Panc1 (cell line): ENCODE data around the gene PRKAG3. TPM values are rescaled to one million over a fixed set of nuclear protein-coding genes. Genes with fewer than 3 reads are reported as not detected.

Experiments used
- ATAC-seq: fragments of 200-7000 bp; cut with Tn5 transposase; 2 replicates; pipeline ENCODE4 v1.9.1; 2020; ENCODE audit warnings: mild to moderate bottlenecking, moderate library complexity
- BruUV-seq: library from RNA; stranded (reverse); fragments of 400-500 nt; replicated peaks from 2 replicates; lab custom pipeline; 2021; lab: Mats Ljungman, UMichigan
- CTCF ChIA-PET: fragments of 300-600 bp; sonication (Branson Sonifier 250); formaldehyde crosslinking; loops from one replicate; lab custom pipeline; 2022; ENCODE audit warnings: antibody characterized with exemption; lab: Charles Lee
- POLR2A ChIA-PET: fragments of 300-600 bp; sonication (Branson Sonifier 250); formaldehyde crosslinking; loops from one replicate; lab custom pipeline; 2022; ENCODE audit warnings: antibody characterized with exemption; lab: Charles Lee
- DNase-seq: peaks from one replicate; pipeline ENCODE4 v3.0.0-alpha.2; 2010; ENCODE audit warnings: low read depth, low spot score
- H3K27ac ChIP-seq: 2 replicates; pipeline ENCODE4 v1.5.1; 2011; ENCODE audit warnings: mild to moderate bottlenecking, low read length, inconsistent platforms
- H3K27me3 ChIP-seq: fragments of 200-500 bp; sonication (Bioruptor generic); 2 replicates; pipeline ENCODE4 v1.6.0; 2014; ENCODE audit warnings: low read length, inconsistent platforms; ENCODE audit not compliant: control insufficient read depth, insufficient read depth
- H3K36me3 ChIP-seq: fragments of 200-500 bp; sonication (Bioruptor generic); 2 replicates; pipeline ENCODE4 v1.5.1; 2014; ENCODE audit warnings: inconsistent platforms, mild to moderate bottlenecking, low read length, moderate library complexity; ENCODE audit not compliant: control insufficient read depth, insufficient read depth
- H3K4me1 ChIP-seq: 2 replicates; pipeline ENCODE4 v1.5.1; 2011; ENCODE audit warnings: inconsistent platforms, mild to moderate bottlenecking, low read length, moderate library complexity; ENCODE audit not compliant: control insufficient read depth, insufficient read depth
- H3K4me3 ChIP-seq, 2 experiments: 2 replicates each; pipeline ENCODE4 v1.5.1; 2011 to 2012; ENCODE audit warnings: low read depth in 2 of 2, low read length in 2 of 2, mild to moderate bottlenecking in 2 of 2, inconsistent platforms in 1 of 2, moderate library complexity in 1 of 2
- H3K9me3 ChIP-seq: fragments of 200-500 bp; sonication (Bioruptor generic); 2 replicates; pipeline ENCODE4 v1.5.1; 2014; ENCODE audit warnings: low read depth, mild to moderate bottlenecking, inconsistent platforms, low read length, moderate library complexity; ENCODE audit not compliant: control insufficient read depth, insufficient read depth
- CTCF ChIP-seq: fragments of 450-650 bp; IDR thresholded peaks from 2 replicates; pipeline ENCODE4 v1.5.1; 2017; ENCODE audit warnings: mild to moderate bottlenecking
- POLR2AphosphoS5 ChIP-seq: IDR thresholded peaks from 2 replicates; pipeline ENCODE4 v1.6.1; 2012; ENCODE audit warnings: mild to moderate bottlenecking, low read depth, low read length, moderate library complexity
- REST ChIP-seq, 2 experiments: IDR thresholded peaks; 2 replicates each; pipeline ENCODE4 v1.6.1; 2011 to 2012; ENCODE audit warnings: low read depth in 2 of 2, control low read depth in 1 of 2, low read length in 1 of 2, mild to moderate bottlenecking in 1 of 2, moderate library complexity in 1 of 2; ENCODE audit not compliant: insufficient read depth in 1 of 2
- SIN3A ChIP-seq: IDR thresholded peaks from 2 replicates; pipeline ENCODE4 v1.6.1; 2012; ENCODE audit warnings: low read depth, mild to moderate bottlenecking, low read length, moderate library complexity, borderline replicate concordance; ENCODE audit not compliant: insufficient read depth
- TCF7L2 ChIP-seq: IDR thresholded peaks from 2 replicates; pipeline ENCODE4 v1.6.1; 2011; ENCODE audit warnings: mild to moderate bottlenecking, low read depth, low read length, inconsistent platforms
- in situ Hi-C: cut with HindIII; loops from 2 replicates; pipeline ENCODE4 v1.10.0; 2016; ENCODE audit warnings: low sequenced_read_pairs, low pct_unique_long_range_greater_than_20kb
- intact Hi-C: fragments of 100-400 bp; cut with micrococcal nuclease; formaldehyde crosslinking; loops from one replicate; pipeline ENCODE4 v1.10.0; 2022; ENCODE audit not compliant: unreplicated experiment
- total RNA-seq: library from RNA; stranded (reverse); gene quantifications from one replicate; pipeline ENCODE4 v1.2.1, GENCODE V29; 2021; ENCODE audit not compliant: unreplicated experiment

The PRKAG3 gene
- total RNA-seq, 1 experiment from 2014 or later: not detected

DNA sequence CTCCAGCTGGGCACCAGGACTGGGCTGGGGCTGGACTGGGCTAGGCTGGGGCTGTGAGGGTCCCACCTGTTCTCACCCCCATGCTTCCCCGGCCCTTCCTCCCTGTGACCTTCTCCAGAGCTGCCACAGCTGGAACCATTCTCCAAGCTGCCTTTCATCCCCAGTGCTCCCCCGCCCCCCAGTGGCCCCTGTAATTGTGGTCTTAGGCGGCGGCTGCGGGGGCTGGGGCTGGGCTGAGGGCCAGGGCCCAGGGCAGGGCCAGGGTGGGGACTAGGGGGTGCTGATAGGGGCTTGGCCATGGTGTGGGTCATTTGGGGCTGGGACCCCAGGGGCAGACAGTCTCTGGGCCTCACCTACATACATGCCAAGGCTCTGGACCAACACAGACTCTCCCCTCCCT, 46.3 kb upstream of the PRKAG3 start:
- in situ Hi-C loops: no loop called here
- no TSS peak for BruUV-seq
- Histone ChIP-seq H3K4me1 (peaks cover 28% of the 10 kb centered on the region), H3K9me3 (no peaks in the 10 kb centered on the region), H3K36me3 (no peaks in the 10 kb centered on the region), H3K4me3 (no peak overlapping the region), H3K27me3 (no peaks in the 10 kb centered on the region), H3K27ac (0 out of 2 replicates have a peak overlapping the region, but pooled peaks have one; percentile 12)
- POLR2A ChIA-PET: no interaction called here
- ATAC-seq (no peak), DNase-seq (no peak)
- CTCF ChIA-PET: interaction anchor here (0.6 to 6.0 kb wide), 3 partner anchors 20 to 103 kb away, joined by 3 to 102 read pairs (median 11); no protein-coding TSS in a partner anchor
- intact Hi-C loops: no loop called here
- TF ChIP-seq CTCF (no peak), TCF7L2 (no peak), REST (IDR thresholded peaks at IDR 0.05; ENCODE audit: insufficient read depth in 1 of 2, low read depth in 2 of 2, low read length in 1 of 2) (no peak), POLR2AphosphoS5 (no peak), SIN3A (no peak)

DNA sequence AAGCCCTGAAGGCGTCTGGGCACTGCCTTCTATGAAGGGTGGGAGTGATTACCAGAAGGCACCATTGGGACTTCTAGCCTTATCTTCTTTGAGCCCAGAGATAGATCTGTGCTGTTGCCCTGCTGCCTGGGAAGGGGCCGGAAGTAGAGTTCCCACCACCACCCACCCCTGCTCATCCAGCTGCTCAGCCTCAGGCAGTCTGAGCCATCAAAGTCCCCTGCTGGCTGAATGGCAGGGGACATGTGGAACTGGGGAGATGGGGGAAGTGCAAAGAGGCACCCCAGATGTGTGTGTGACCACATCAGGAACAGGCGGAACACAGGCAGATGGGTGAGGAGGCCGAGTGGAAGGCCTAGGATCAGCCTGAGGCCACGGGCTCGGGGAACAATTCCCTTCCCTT, 45.7 kb upstream of the PRKAG3 start:
- H3K4me3 ChIP-seq: no peak overlapping the region
- H3K36me3 ChIP-seq: no peaks in the 10 kb centered on the region
- H3K9me3 ChIP-seq: no peaks in the 10 kb centered on the region
- H3K27me3 ChIP-seq: no peaks in the 10 kb centered on the region
- in situ Hi-C loops (no loop called here), intact Hi-C loops (no loop called here)
- CTCF ChIA-PET: interaction anchor here (0.6 to 6.0 kb wide), 8 partner anchors 8 to 126 kb away, joined by 3 to 102 read pairs (median 6); no protein-coding TSS in a partner anchor
- no peak overlapping the region for H3K27ac ChIP-seq
- BruUV-seq: no TSS peak
- POLR2A ChIA-PET: no interaction called here
- TF ChIP-seq TCF7L2 (no peak), POLR2AphosphoS5 (no peak), SIN3A (no peak)
- peaks cover 28% of the 10 kb centered on the region for H3K4me1 ChIP-seq
- DNase-seq (no peak), ATAC-seq (no peak)

DNA sequence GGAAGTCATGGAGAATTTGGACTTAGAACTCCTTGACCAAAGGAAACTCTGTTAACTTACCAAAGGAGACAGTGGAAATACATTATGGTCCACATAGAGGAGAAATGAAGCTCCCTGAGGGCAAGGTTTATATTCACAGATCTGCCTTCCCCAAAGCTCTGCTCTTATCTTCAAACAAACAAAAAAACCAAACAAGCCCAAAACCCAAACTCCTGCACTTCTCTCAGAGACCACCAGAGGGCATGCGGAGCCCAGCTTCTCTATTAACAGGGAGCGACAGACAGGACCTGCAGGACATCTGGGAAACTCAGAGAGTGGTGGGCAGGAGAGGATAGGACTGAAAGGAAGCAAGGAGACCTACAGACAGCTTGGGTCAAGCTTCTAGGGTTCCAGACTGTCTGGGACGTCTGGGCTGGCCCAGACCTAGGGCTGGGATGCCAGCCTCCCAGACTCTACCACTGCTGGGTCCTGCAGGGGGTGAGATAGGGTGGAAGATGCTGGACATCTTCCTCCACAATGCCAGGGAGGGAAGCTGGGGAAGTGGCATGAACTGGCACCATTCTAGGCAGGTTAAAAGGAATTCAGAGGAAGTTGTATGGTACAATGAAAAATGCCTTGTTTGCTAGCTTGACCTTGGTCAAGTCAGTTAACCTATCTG, 45.1 kb upstream of the PRKAG3 start:
- CTCF ChIA-PET: interaction anchor here (0.6 to 6.0 kb wide), 12 partner anchors 8 to 160 kb away, joined by 3 to 102 read pairs (median 4); partner anchors contain the start of gene CDK5R2
- intact Hi-C loops: loop anchor here (1.0 kb wide), 1 partner anchor 22 kb away; no protein-coding TSS in a partner anchor
- DNase-seq: peak; percentile 70
- in situ Hi-C loops: no loop called here
- Histone ChIP-seq H3K9me3 (no peaks in the 10 kb centered on the region), H3K4me1 (peaks cover 24% of the 10 kb centered on the region), H3K27me3 (no peaks in the 10 kb centered on the region), H3K36me3 (no peaks in the 10 kb centered on the region), H3K4me3 (no peak overlapping the region), H3K27ac (no peak overlapping the region)
- BruUV-seq: no TSS peak
- no peak for TF ChIP-seq TCF7L2
- TF ChIP-seq CTCF: peak; percentile 96
- POLR2A ChIA-PET: interaction anchor here (1.3 kb wide), 1 partner anchor 21 kb away, joined by 5 read pairs; no protein-coding TSS in a partner anchor
- ATAC-seq: peak; percentile 66
